ENCODE measurements around the gene RBMS1.

RBMS1 gene

GRCh38 chr2:160290598-160290997 is 203.0 kb downstream of the RBMS1 start:
- DNase-seq (ENCODE audit: insufficient read length, low spot score) = no peak
- no peak for FAIRE-seq

- no peak for FAIRE-seq
- no peak for DNase-seq (ENCODE audit: insufficient read length, low spot score)
Measured at GRCh38 chr2:160289831-160290230, 203.8 kb downstream of the RBMS1 start.

- DNase-seq (ENCODE audit: insufficient read length, low spot score) = no peak
- no peak for FAIRE-seq
Measured at GRCh38 chr2:160289126-160289525, 204.5 kb downstream of the RBMS1 start.

- FAIRE-seq = no peak
- no peak for DNase-seq (ENCODE audit: insufficient read length, low spot score)
Measured at GRCh38 chr2:160288324-160288723, 205.3 kb downstream of the RBMS1 start.

- no peak for DNase-seq (ENCODE audit: insufficient read length, low spot score)
- no peak for FAIRE-seq
Measured at GRCh38 chr2:160287476-160287875, 206.1 kb downstream of the RBMS1 start.

- FAIRE-seq (no peak), DNase-seq (ENCODE audit: insufficient read length, low spot score) (no peak)
Measured at GRCh38 chr2:160286551-160286950, 207.1 kb downstream of the RBMS1 start.

GRCh38 chr2:160283675-160284074 is 209.9 kb downstream of the RBMS1 start:
- FAIRE-seq (no peak), DNase-seq (ENCODE audit: insufficient read length, low spot score) (no peak)

GRCh38 chr2:160282063-160282580 is 211.5 kb downstream of the RBMS1 start:
- no peak for FAIRE-seq
- DNase-seq (ENCODE audit: insufficient read length, low spot score) = no peak

GRCh38 chr2:160281213-160281612 is 212.4 kb downstream of the RBMS1 start:
- no peak for FAIRE-seq

GRCh38 chr2:160279813-160280465 is 213.7 kb downstream of the RBMS1 start:
- FAIRE-seq = no peak
- DNase-seq (ENCODE audit: insufficient read length, low spot score) = no peak

More at GRCh38 chr2:160281213-160281612, 212.4 kb downstream of the RBMS1 start:
- DNase-seq (ENCODE audit: insufficient read length, low spot score) = no peak

- FAIRE-seq (no peak), DNase-seq (ENCODE audit: insufficient read length, low spot score) (no peak)
Measured at GRCh38 chr2:160278879-160279177, 214.8 kb downstream of the RBMS1 start.

GRCh38 chr2:160278101-160278878 is 215.3 kb downstream of the RBMS1 start:
- DNase-seq (ENCODE audit: insufficient read length, low spot score) (no peak), FAIRE-seq (peak; percentile 55)

GRCh38 chr2:160277151-160277550 is 216.5 kb downstream of the RBMS1 start:
- DNase-seq (ENCODE audit: insufficient read length, low spot score) (no peak), FAIRE-seq (no peak)

GRCh38 chr2:160275656-160276055 is 218.0 kb downstream of the RBMS1 start:
- FAIRE-seq = no peak
- DNase-seq (ENCODE audit: insufficient read length, low spot score) = no peak

GRCh38 chr2:160271171-160272086 is 222.2 kb downstream of the RBMS1 start:
- no peak for FAIRE-seq
- no peak for DNase-seq (ENCODE audit: insufficient read length, low spot score)

- DNase-seq (ENCODE audit: insufficient read length, low spot score) (peak; percentile 23), FAIRE-seq (no peak)
Measured at GRCh38 chr2:160270571-160271113, 223.0 kb downstream of the RBMS1 start.

GRCh38 chr2:160269803-160270570 is 223.6 kb downstream of the RBMS1 start:
- peak; percentile 95 for FAIRE-seq

GRCh38 chr2:160269365-160269764 is 224.2 kb downstream of the RBMS1 start:
- DNase-seq (ENCODE audit: insufficient read length, low spot score) (no peak), FAIRE-seq (no peak)

More at GRCh38 chr2:160269803-160270570, 223.6 kb downstream of the RBMS1 start:
- peak; percentile 89 for DNase-seq (ENCODE audit: insufficient read length, low spot score)

GRCh38 chr2:160268151-160268781 is 225.3 kb downstream of the RBMS1 start:
- no peak for DNase-seq (ENCODE audit: insufficient read length, low spot score)
- no peak for FAIRE-seq

GRCh38 chr2:160267692-160268091 is 225.9 kb downstream of the RBMS1 start:
- no peak for DNase-seq (ENCODE audit: insufficient read length, low spot score)
- no peak for FAIRE-seq
